ENCODE results near the gene KPTN.

Gene KPTN

GRCh38 chr19:47511128-47511517, 27.1 kb upstream of the KPTN start:
- Histone ChIP-seq H3K79me2 (ENCODE audit: low read length) (peaks cover 73% of the 10 kb centered on the region), H3K36me3 (replicated peaks; ENCODE audit: low read depth, low read length) (no peaks in the 10 kb centered on the region), H3K9ac (ENCODE audit: low read length) (no peak overlapping the region), H3K4me3 (ENCODE audit: low read length) (no peak overlapping the region), H3K9me3 (ENCODE audit: insufficient read depth, low read length) (no peaks in the 10 kb centered on the region), H3K4me1 (ENCODE audit: low read length) (peaks cover 16% of the 10 kb centered on the region), H3K4me2 (ENCODE audit: low read length) (no peak overlapping the region), H3K27me3 (ENCODE audit: low read depth, low read length) (0 out of 2 replicates have a peak, but pooled peaks cover under 1% of the 10 kb centered on the region), H3K27ac (ENCODE audit: low read length) (no peak overlapping the region), H4K20me1 (ENCODE audit: insufficient read depth, low read length) (peaks cover 53% of the 10 kb centered on the region), H2AFZ (ENCODE audit: low read depth, low read length) (no peak overlapping the region)
- TF ChIP-seq EZH2phosphoT487 (IDR thresholded peaks at IDR 0.05; ENCODE audit: low read depth) = no peak
- TF ChIP-seq, protein P1, sequence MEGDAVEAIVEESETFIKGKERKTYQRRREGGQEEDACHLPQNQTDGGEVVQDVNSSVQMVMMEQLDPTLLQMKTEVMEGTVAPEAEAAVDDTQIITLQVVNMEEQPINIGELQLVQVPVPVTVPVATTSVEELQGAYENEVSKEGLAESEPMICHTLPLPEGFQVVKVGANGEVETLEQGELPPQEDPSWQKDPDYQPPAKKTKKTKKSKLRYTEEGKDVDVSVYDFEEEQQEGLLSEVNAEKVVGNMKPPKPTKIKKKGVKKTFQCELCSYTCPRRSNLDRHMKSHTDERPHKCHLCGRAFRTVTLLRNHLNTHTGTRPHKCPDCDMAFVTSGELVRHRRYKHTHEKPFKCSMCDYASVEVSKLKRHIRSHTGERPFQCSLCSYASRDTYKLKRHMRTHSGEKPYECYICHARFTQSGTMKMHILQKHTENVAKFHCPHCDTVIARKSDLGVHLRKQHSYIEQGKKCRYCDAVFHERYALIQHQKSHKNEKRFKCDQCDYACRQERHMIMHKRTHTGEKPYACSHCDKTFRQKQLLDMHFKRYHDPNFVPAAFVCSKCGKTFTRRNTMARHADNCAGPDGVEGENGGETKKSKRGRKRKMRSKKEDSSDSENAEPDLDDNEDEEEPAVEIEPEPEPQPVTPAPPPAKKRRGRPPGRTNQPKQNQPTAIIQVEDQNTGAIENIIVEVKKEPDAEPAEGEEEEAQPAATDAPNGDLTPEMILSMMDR (IDR thresholded peaks at IDR 0.05; ENCODE audit: low read depth, low read length) = no peak

- H3K27ac ChIP-seq (ENCODE audit: low read length) = no peak overlapping the region
- peaks cover 73% of the 10 kb centered on the region for H3K79me2 ChIP-seq (ENCODE audit: low read length)
- H3K9me3 ChIP-seq (ENCODE audit: insufficient read depth, low read length) = no peaks in the 10 kb centered on the region
- H3K4me1 ChIP-seq (ENCODE audit: low read length) = peaks cover 12% of the 10 kb centered on the region
- no peaks in the 10 kb centered on the region for H3K27me3 ChIP-seq (ENCODE audit: low read depth, low read length)
- no peak overlapping the region for H3K4me2 ChIP-seq (ENCODE audit: low read length)
- peaks cover 53% of the 10 kb centered on the region for H4K20me1 ChIP-seq (ENCODE audit: insufficient read depth, low read length)
- H3K4me3 ChIP-seq (ENCODE audit: low read length) = no peak overlapping the region
- H3K36me3 ChIP-seq (replicated peaks; ENCODE audit: low read depth, low read length) = no peaks in the 10 kb centered on the region
- H2AFZ ChIP-seq (ENCODE audit: low read depth, low read length) = no peak overlapping the region
- TF ChIP-seq, protein P1 (IDR thresholded peaks at IDR 0.05; ENCODE audit: low read depth, low read length) = no peak
- no peak for TF ChIP-seq EZH2phosphoT487 (IDR thresholded peaks at IDR 0.05; ENCODE audit: low read depth)
- H3K9ac ChIP-seq (ENCODE audit: low read length) = no peak overlapping the region
Measured at GRCh38 chr19:47510516-47511127, 26.6 kb upstream of the KPTN start.

DNA sequence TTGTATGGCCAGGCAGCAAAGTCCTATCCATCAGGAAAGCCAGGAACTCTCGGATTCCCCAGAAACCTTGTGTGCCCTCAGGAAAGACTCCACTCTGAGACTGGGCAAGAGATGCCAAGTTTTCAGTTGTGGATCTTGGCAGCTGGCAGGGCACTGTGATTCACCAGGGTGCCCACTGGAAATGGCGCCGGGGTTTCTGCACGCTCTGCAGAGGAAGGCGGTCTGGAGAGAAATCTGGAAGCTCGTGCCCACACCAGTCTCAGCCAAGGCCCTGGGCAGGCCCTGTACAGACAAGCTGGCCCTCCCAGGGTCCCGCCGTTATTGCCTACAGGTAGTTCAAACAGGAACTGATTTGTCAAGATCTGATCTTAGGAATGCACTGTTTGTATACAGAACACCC, 26.0 kb upstream of the KPTN start:
- Histone ChIP-seq H4K20me1 (ENCODE audit: insufficient read depth, low read length) (peaks cover 53% of the 10 kb centered on the region), H3K27me3 (ENCODE audit: low read depth, low read length) (no peaks in the 10 kb centered on the region), H2AFZ (ENCODE audit: low read depth, low read length) (no peak overlapping the region), H3K4me2 (ENCODE audit: low read length) (no peak overlapping the region), H3K36me3 (replicated peaks; ENCODE audit: low read depth, low read length) (no peaks in the 10 kb centered on the region), H3K4me1 (ENCODE audit: low read length) (peaks cover 12% of the 10 kb centered on the region), H3K4me3 (ENCODE audit: low read length) (no peak overlapping the region), H3K9me3 (ENCODE audit: insufficient read depth, low read length) (no peaks in the 10 kb centered on the region), H3K9ac (ENCODE audit: low read length) (no peak overlapping the region), H3K27ac (ENCODE audit: low read length) (no peak overlapping the region), H3K79me2 (ENCODE audit: low read length) (peaks cover 73% of the 10 kb centered on the region)
- TF ChIP-seq EZH2phosphoT487 (IDR thresholded peaks at IDR 0.05; ENCODE audit: low read depth) = no peak
- TF ChIP-seq, protein P1 (IDR thresholded peaks at IDR 0.05; ENCODE audit: low read depth, low read length) = no peak

GRCh38 chr19:47509170-47509847, 25.3 kb upstream of the KPTN start:
- Histone ChIP-seq H3K9ac (ENCODE audit: low read length) (no peak overlapping the region), H3K4me1 (ENCODE audit: low read length) (peaks cover 12% of the 10 kb centered on the region), H3K4me3 (ENCODE audit: low read length) (no peak overlapping the region), H3K4me2 (ENCODE audit: low read length) (no peak overlapping the region), H3K27ac (ENCODE audit: low read length) (no peak overlapping the region), H3K79me2 (ENCODE audit: low read length) (peaks cover 68% of the 10 kb centered on the region), H2AFZ (ENCODE audit: low read depth, low read length) (no peak overlapping the region), H3K9me3 (ENCODE audit: insufficient read depth, low read length) (no peaks in the 10 kb centered on the region), H3K27me3 (ENCODE audit: low read depth, low read length) (no peaks in the 10 kb centered on the region), H4K20me1 (ENCODE audit: insufficient read depth, low read length) (peaks cover 53% of the 10 kb centered on the region), H3K36me3 (replicated peaks; ENCODE audit: low read depth, low read length) (no peaks in the 10 kb centered on the region)
- no peak for TF ChIP-seq EZH2phosphoT487 (IDR thresholded peaks at IDR 0.05; ENCODE audit: low read depth)
- TF ChIP-seq, protein P1 (IDR thresholded peaks at IDR 0.05; ENCODE audit: low read depth, low read length) = no peak
